ENCODE data around the gene RAB3C.
"Not testable (repeated sequence)": the region's sequence is repeated elsewhere in the genome, so short reads cannot be mapped to it uniquely, and the experiment has no call there.

RAB3C gene

GRCh38 chr5:58582803-58583491, at the start of gene RAB3C:
RAB3C (plus strand) TSS chr5:58583075; CDS start chr5:58583209, 134 bp downstream.
- no peak for FAIRE-seq

GRCh38 chr5:58541935-58542334, 40.9 kb upstream of the RAB3C start:
- not testable (repeated sequence) for FAIRE-seq

GRCh38 chr5:58542709-58543108, 40.2 kb upstream of the RAB3C start:
- FAIRE-seq = no peak

GRCh38 chr5:58543723-58544122, 39.2 kb upstream of the RAB3C start:
- FAIRE-seq = no peak

GRCh38 chr5:58544195-58544594, 38.7 kb upstream of the RAB3C start:
- no peak for FAIRE-seq

- no peak for FAIRE-seq
Measured at GRCh38 chr5:58544926-58545325, 37.9 kb upstream of the RAB3C start.

- no peak for FAIRE-seq
Measured at GRCh38 chr5:58545912-58546311, 37.0 kb upstream of the RAB3C start.

- no peak for FAIRE-seq
Measured at GRCh38 chr5:58548068-58548467, 34.8 kb upstream of the RAB3C start.

- no peak for FAIRE-seq
Measured at GRCh38 chr5:58551492-58551891, 31.4 kb upstream of the RAB3C start.

- FAIRE-seq = not testable (repeated sequence)
Measured at GRCh38 chr5:58557665-58558338, 25.1 kb upstream of the RAB3C start.

- not testable (repeated sequence) for FAIRE-seq
Measured at GRCh38 chr5:58563016-58563700, 19.7 kb upstream of the RAB3C start.

GRCh38 chr5:58564043-58564832, 18.6 kb upstream of the RAB3C start:
- FAIRE-seq = not testable (repeated sequence)

- FAIRE-seq = no peak
Measured at GRCh38 chr5:58565033-58565432, 17.8 kb upstream of the RAB3C start.

- no peak for FAIRE-seq
Measured at GRCh38 chr5:58571501-58571900, 11.4 kb upstream of the RAB3C start.

GRCh38 chr5:58572973-58573372, 9.9 kb upstream of the RAB3C start:
- FAIRE-seq = not testable (repeated sequence)

GRCh38 chr5:58579781-58580180, 3.1 kb upstream of the RAB3C start:
- FAIRE-seq = no peak

- no peak for FAIRE-seq
Measured at GRCh38 chr5:58582019-58582802, 664 bp upstream of the RAB3C start.

GRCh38 chr5:58595952-58596351, 13.1 kb downstream of the RAB3C start:
- no peak for FAIRE-seq

- no peak for FAIRE-seq
Measured at GRCh38 chr5:58598440-58598839, 15.6 kb downstream of the RAB3C start.

- no peak for FAIRE-seq
Measured at GRCh38 chr5:58599217-58599616, 16.3 kb downstream of the RAB3C start.

- not testable (repeated sequence) for FAIRE-seq
Measured at GRCh38 chr5:58600613-58601012, 17.7 kb downstream of the RAB3C start.

GRCh38 chr5:58602889-58603288, 20.0 kb downstream of the RAB3C start:
- FAIRE-seq = not testable (repeated sequence)
